NCI-H2227 (cell line): Measurements from ENCODE around the gene ANKS1B.
"Not testable (repeated sequence)": the region's sequence is repeated elsewhere in the genome, so short reads cannot be mapped to it uniquely, and the experiment has no call there.

ENCODE experiments used
- DNase-seq: peaks from one replicate; lab custom pipeline; 2025; ENCODE audit not compliant: unreplicated experiment; lab: John Stamatoyannopoulos, UW

The ANKS1B gene

GRCh38 chr12:98990648-98991047 lies 994.1 kb downstream of the ANKS1B start:
- no peak for DNase-seq

- no peak for DNase-seq
These were observed 999.6 kb downstream of the ANKS1B start for GRCh38 chr12:98985156-98985555.

- no peak for DNase-seq
These were observed 1001.1 kb downstream of the ANKS1B start for GRCh38 chr12:98983647-98984046.

- DNase-seq: no peak
These were observed 1004.2 kb downstream of the ANKS1B start for GRCh38 chr12:98980508-98980907.

- DNase-seq: no peak
These were observed 1007.5 kb downstream of the ANKS1B start for GRCh38 chr12:98977186-98977585.

- no peak for DNase-seq
These were observed 1009.9 kb downstream of the ANKS1B start for GRCh38 chr12:98974767-98975381.

GRCh38 chr12:98973395-98973794 lies 1011.3 kb downstream of the ANKS1B start:
- DNase-seq: no peak

GRCh38 chr12:98970950-98971349 lies 1013.8 kb downstream of the ANKS1B start:
- no peak for DNase-seq

- DNase-seq: no peak
These were observed 1014.5 kb downstream of the ANKS1B start for GRCh38 chr12:98970210-98970609.

GRCh38 chr12:98968896-98969295 lies 1015.8 kb downstream of the ANKS1B start:
- DNase-seq: no peak

GRCh38 chr12:98957135-98957534 lies 1027.6 kb downstream of the ANKS1B start:
- not testable (repeated sequence) for DNase-seq

- DNase-seq: peak; percentile 54
These were observed 1029.5 kb downstream of the ANKS1B start for GRCh38 chr12:98955284-98955683.

GRCh38 chr12:98954506-98954905 lies 1030.2 kb downstream of the ANKS1B start:
- no peak for DNase-seq

- DNase-seq: no peak
These were observed 1033.3 kb downstream of the ANKS1B start for GRCh38 chr12:98951406-98951805.

GRCh38 chr12:98948343-98948949 lies 1036.3 kb downstream of the ANKS1B start:
- peak; percentile 62 for DNase-seq

- no peak for DNase-seq
These were observed 1038.9 kb downstream of the ANKS1B start for GRCh38 chr12:98945864-98946263.

- DNase-seq: no peak
These were observed 1044.8 kb downstream of the ANKS1B start for GRCh38 chr12:98939926-98940325.

- peak; percentile 50 for DNase-seq
These were observed 1045.4 kb downstream of the ANKS1B start for GRCh38 chr12:98939350-98939749.

- no peak for DNase-seq
These were observed 1048.9 kb downstream of the ANKS1B start for GRCh38 chr12:98935847-98936246.

- no peak for DNase-seq
These were observed 1061.9 kb downstream of the ANKS1B start for GRCh38 chr12:98922871-98923270.

GRCh38 chr12:98918176-98918863 lies 1066.4 kb downstream of the ANKS1B start:
- DNase-seq: no peak

- DNase-seq: no peak
These were observed 1068.6 kb downstream of the ANKS1B start for GRCh38 chr12:98916106-98916505.
